ENCODE results near the gene CNRIP1.

CNRIP1 gene

GRCh38 chr2:68248806-68249205 is 70.9 kb downstream of the CNRIP1 start:
- TF ChIP-seq CTCF (IDR thresholded peaks at IDR 0.05; ENCODE audit: low read depth, low read length) = no peak
- no peak for DNase-seq
- Histone ChIP-seq H3K27me3 (no peaks in the 10 kb centered on the region), H3K9me3 (no peaks in the 10 kb centered on the region), H3K36me3 (peaks cover 5% of the 10 kb centered on the region; the same call in 1 of the 2 replicates), H3K4me1 (no peaks in the 10 kb centered on the region), H3K4me3 (ENCODE audit: low read depth, low read length) (no peak overlapping the region)

- H3K9me3 ChIP-seq = no peaks in the 10 kb centered on the region
- DNase-seq = no peak
- H3K4me1 ChIP-seq = no peaks in the 10 kb centered on the region
- H3K4me3 ChIP-seq (ENCODE audit: low read depth, low read length) = no peak overlapping the region
- TF ChIP-seq CTCF (IDR thresholded peaks at IDR 0.05; ENCODE audit: low read depth, low read length) = no peak
- no peaks in the 10 kb centered on the region for H3K27me3 ChIP-seq
- peaks cover 5% of the 10 kb centered on the region; the same call in 1 of the 2 replicates for H3K36me3 ChIP-seq
Measured at GRCh38 chr2:68248361-68248760, 71.4 kb downstream of the CNRIP1 start.

GRCh38 chr2:68246396-68246795 is 73.4 kb downstream of the CNRIP1 start:
- TF ChIP-seq CTCF (IDR thresholded peaks at IDR 0.05; ENCODE audit: low read depth, low read length) = no peak
- Histone ChIP-seq H3K4me1 (no peaks in the 10 kb centered on the region), H3K9me3 (no peaks in the 10 kb centered on the region), H3K27me3 (no peaks in the 10 kb centered on the region), H3K36me3 (peaks cover 5% of the 10 kb centered on the region; the same call in 1 of the 2 replicates), H3K4me3 (ENCODE audit: low read depth, low read length) (no peak overlapping the region)
- no peak for DNase-seq

- H3K9me3 ChIP-seq = no peaks in the 10 kb centered on the region
- no peak overlapping the region for H3K4me3 ChIP-seq (ENCODE audit: low read depth, low read length)
- no peaks in the 10 kb centered on the region for H3K27me3 ChIP-seq
- no peak for DNase-seq
- peaks cover 3% of the 10 kb centered on the region; the same call in 1 of the 2 replicates for H3K36me3 ChIP-seq
- no peak for TF ChIP-seq CTCF (IDR thresholded peaks at IDR 0.05; ENCODE audit: low read depth, low read length)
- H3K4me1 ChIP-seq = no peaks in the 10 kb centered on the region
Measured at GRCh38 chr2:68245672-68246071, 74.1 kb downstream of the CNRIP1 start.

GRCh38 chr2:68245066-68245465 is 74.7 kb downstream of the CNRIP1 start:
- Histone ChIP-seq H3K4me3 (ENCODE audit: low read depth, low read length) (no peak overlapping the region), H3K27me3 (no peaks in the 10 kb centered on the region), H3K36me3 (no peaks in the 10 kb centered on the region), H3K9me3 (no peaks in the 10 kb centered on the region), H3K4me1 (no peaks in the 10 kb centered on the region; the same call in 1 of the 2 replicates)
- DNase-seq = no peak
- TF ChIP-seq CTCF (IDR thresholded peaks at IDR 0.05; ENCODE audit: low read depth, low read length) = no peak

- Histone ChIP-seq H3K4me1 (no peaks in the 10 kb centered on the region; the same call in 1 of the 2 replicates), H3K27me3 (no peaks in the 10 kb centered on the region), H3K4me3 (ENCODE audit: low read depth, low read length) (no peak overlapping the region), H3K9me3 (no peaks in the 10 kb centered on the region), H3K36me3 (no peaks in the 10 kb centered on the region)
- TF ChIP-seq CTCF (IDR thresholded peaks at IDR 0.05; ENCODE audit: low read depth, low read length) = peak; percentile 14; the same call in 1 of the 2 replicates
- DNase-seq = no peak
Measured at GRCh38 chr2:68244456-68244855, 75.3 kb downstream of the CNRIP1 start.

Data from BE2C (cell line).